ENCODE data around the gene SCMH1.
A peak's percentile ranks its signal among the peaks of the same experiment; 100 is the strongest.

The SCMH1 gene

DNA sequence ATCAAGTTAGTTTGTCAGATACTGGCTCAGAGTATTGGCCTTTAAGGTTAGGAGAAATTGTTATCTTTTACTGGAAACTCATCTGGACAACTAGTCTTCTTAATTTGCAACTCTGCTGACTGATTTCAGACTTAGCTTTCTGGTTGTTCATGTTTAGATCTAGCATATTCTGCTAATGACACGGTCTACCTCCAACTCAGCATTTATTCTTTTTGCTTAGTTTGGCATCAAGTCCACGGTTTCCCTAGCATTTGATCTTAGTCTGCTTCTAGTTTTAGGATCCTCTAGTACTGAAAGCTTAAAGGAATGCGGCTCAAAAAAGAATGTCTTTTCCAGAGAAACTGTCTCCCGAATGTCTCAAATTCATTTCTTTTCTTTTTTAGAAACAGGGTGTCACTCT is 145.0 kb downstream of the SCMH1 start:
- no peak overlapping the region for H3K4me3 ChIP-seq (ENCODE audit: low read length)
- TF ChIP-seq, protein P1, sequence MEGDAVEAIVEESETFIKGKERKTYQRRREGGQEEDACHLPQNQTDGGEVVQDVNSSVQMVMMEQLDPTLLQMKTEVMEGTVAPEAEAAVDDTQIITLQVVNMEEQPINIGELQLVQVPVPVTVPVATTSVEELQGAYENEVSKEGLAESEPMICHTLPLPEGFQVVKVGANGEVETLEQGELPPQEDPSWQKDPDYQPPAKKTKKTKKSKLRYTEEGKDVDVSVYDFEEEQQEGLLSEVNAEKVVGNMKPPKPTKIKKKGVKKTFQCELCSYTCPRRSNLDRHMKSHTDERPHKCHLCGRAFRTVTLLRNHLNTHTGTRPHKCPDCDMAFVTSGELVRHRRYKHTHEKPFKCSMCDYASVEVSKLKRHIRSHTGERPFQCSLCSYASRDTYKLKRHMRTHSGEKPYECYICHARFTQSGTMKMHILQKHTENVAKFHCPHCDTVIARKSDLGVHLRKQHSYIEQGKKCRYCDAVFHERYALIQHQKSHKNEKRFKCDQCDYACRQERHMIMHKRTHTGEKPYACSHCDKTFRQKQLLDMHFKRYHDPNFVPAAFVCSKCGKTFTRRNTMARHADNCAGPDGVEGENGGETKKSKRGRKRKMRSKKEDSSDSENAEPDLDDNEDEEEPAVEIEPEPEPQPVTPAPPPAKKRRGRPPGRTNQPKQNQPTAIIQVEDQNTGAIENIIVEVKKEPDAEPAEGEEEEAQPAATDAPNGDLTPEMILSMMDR (IDR thresholded peaks at IDR 0.05; ENCODE audit: insufficient read depth, low read depth, low read length, missing control alignments), result no peak
- DNase-seq (ENCODE audit: low read depth), result no peak

DNA sequence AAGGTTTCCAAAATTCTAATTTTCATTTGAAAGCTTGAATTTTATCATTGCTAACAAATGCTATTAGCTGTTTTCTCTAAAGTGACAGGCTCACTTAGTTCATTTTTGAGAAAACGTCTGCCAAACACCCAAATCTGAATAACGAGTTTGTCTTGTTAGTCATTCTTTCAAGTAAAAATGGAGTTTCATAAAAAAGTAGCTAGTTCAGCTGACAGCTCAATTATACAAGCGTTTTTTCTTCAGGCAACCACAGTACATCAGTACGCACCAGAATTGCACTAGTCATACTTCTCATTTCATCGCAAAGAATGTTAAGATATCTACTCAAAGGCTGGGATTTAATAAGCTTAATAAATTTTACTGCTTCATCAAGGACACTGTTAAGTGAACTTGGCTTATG is 148.3 kb downstream of the SCMH1 start:
- H3K4me3 ChIP-seq (ENCODE audit: low read length), result no peak overlapping the region
- TF ChIP-seq, protein P1 (IDR thresholded peaks at IDR 0.05; ENCODE audit: insufficient read depth, low read depth, low read length, missing control alignments), result no peak
- DNase-seq (ENCODE audit: low read depth), result no peak

- no peak overlapping the region for H3K4me3 ChIP-seq (ENCODE audit: low read length)
- TF ChIP-seq, protein P1 (IDR thresholded peaks at IDR 0.05; ENCODE audit: insufficient read depth, low read depth, low read length, missing control alignments), result no peak
- DNase-seq (ENCODE audit: low read depth), result no peak
Observed at GRCh38 chr1:41086921-41087320, 155.2 kb downstream of the SCMH1 start.

DNA sequence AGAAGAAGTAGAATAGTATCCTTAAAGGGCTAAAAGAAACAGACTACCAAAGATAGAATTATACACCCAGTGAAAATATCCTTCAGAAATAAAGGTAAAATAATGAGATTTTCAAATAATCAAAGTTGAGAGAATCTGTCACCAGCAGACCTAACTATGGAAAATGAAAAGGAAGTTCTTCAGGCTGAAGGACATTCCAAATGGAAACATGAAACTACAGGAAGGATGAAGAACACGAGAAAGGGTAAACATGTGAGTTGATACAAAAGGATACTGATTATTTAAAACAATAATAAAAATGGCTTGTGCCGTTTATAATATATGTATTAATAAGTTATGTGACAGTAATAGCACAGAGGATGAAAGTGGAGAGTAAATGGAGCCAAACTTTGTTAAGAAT is 163.5 kb downstream of the SCMH1 start:
- TF ChIP-seq, protein P1 (IDR thresholded peaks at IDR 0.05; ENCODE audit: insufficient read depth, low read depth, low read length, missing control alignments), result no peak
- no peak for DNase-seq (ENCODE audit: low read depth)
- H3K4me3 ChIP-seq (ENCODE audit: low read length), result no peak overlapping the region

GRCh38 chr1:41078193-41078592 is 163.9 kb downstream of the SCMH1 start:
- TF ChIP-seq, protein P1 (IDR thresholded peaks at IDR 0.05; ENCODE audit: insufficient read depth, low read depth, low read length, missing control alignments), result no peak
- H3K4me3 ChIP-seq (ENCODE audit: low read length), result no peak overlapping the region
- no peak for DNase-seq (ENCODE audit: low read depth)

DNA sequence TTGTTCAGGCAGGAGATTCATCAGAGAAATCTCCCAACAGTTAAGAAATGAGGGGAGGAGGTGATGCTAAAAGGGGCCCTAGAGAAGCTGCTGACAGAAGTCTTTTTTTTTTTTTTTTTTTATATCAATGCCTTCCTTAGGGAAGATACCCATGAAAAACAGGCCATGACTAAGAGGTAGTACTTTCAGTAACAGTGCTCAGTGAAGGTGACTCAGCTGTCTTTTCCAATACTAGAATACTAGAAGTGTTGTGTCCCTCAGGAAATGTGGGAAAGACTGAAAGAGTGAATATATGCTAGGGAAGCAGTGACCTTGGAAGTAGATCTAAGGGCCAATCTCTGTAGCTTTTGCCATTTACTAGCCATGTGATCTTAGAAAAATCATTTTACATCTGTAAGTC is 168.1 kb downstream of the SCMH1 start:
- DNase-seq (ENCODE audit: low read depth), result peak; percentile 69
- H3K4me3 ChIP-seq (ENCODE audit: low read length), result no peak overlapping the region
- TF ChIP-seq, protein P1 (IDR thresholded peaks at IDR 0.05; ENCODE audit: insufficient read depth, low read depth, low read length, missing control alignments), result no peak

DNA sequence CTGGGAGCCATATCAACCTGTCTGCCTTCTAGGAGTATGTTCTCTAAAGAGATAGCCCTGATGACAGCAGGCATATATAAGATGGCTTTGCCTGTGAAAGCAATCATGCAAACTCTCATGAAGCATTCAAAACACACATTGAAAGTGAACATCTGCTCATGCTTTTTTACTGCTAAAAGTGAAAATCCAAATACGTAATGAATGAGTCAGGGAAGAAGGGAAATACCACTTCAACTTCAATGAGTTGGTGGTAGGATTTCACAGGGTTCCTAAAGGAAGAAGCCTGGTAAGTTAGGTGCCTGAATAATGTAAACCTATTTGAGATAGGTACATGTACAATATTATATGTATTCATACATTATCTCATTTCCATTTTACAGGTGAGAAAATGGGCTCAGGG is 170.1 kb downstream of the SCMH1 start:
- TF ChIP-seq, protein P1 (IDR thresholded peaks at IDR 0.05; ENCODE audit: insufficient read depth, low read depth, low read length, missing control alignments), result no peak
- no peak overlapping the region for H3K4me3 ChIP-seq (ENCODE audit: low read length)
- no peak for DNase-seq (ENCODE audit: low read depth)
